ENCODE data around the gene SYTL5. TPM values are rescaled to one million over a fixed set of nuclear protein-coding genes. Genes with fewer than 3 reads are reported as not detected.

Gene SYTL5
- polyA plus RNA-seq, 6 donors from 2014 or later, result not detected

DNA sequence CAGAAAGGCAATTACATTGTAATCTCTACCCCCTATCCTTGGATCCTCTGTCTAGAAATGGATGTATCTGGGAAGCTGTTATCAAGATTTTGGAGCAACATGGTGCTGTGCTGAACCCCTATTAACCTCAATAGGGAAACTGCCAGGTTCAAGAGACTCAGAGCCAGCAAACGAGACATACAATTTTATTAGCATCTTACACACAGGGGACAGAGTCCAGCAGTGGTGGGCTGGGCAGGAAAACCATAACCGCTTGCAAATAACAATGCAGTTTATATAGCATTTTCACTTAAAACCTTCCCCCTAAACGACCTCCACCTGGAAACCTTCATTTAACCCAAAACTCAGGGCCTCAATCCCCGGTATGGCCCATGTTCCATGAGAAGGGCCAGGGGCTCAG lies 79.5 kb downstream of the SYTL5 start:
- no peaks in the 10 kb centered on the region for H3K4me1 Mint-ChIP-seq
- H3K36me3 Mint-ChIP-seq, result no peaks in the 10 kb centered on the region
- H3K9me3 Mint-ChIP-seq, result peaks cover 0 to 9% (median 0%) of the 10 kb centered on the region in 7 donors
- DNase-seq (no peak), ATAC-seq (ENCODE audit: low read depth in 2 of 2) (no peak)
- H3K27me3 Mint-ChIP-seq, result peaks cover 4 to 32% (median 7%) of the 10 kb centered on the region in 3 donors
- no peak overlapping the region for H3K4me3 Mint-ChIP-seq
- no peak overlapping the region for H3K27ac Mint-ChIP-seq

DNA sequence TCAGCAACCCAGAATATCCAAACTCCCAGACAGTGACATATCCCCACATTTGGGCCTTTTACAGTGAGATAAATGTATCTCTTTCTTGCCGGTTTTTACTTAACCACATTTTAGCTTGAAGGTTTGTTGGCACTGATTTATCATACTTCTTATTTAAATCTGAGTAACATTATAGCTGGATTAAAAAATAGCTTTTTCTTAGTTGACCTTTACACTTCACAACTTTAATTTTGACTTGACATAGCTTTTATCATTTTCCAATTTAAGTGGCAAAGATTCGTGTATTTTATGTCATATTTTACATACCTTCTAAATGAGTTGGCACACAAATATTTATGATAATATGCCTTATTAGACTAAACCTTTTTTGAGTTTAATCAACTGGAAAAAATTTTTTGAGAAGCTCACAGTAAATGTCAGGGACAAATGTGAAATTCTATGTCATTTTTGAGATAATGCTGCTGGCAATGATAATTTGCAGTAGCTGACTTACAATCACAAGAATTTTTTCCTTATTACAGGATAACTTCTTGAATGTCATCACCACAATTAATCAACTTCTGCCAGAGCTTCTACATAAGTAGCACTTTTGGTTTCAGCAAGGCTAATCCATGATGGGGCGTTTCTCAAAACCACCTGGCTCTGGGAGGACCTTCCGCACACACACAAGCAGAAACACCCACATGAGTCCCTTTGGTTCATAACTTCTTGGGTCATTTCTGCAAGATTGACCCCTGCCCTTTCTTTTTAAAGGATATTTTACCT lies 80.3 kb downstream of the SYTL5 start:
- H3K27me3 Mint-ChIP-seq, result peaks cover 4 to 32% (median 7%) of the 10 kb centered on the region in 3 donors
- ATAC-seq (ENCODE audit: low read depth in 2 of 2), result no peak
- peaks cover 0 to 9% (median 0%) of the 10 kb centered on the region in 7 donors for H3K9me3 Mint-ChIP-seq
- no peaks in the 10 kb centered on the region for H3K36me3 Mint-ChIP-seq
- H3K4me1 Mint-ChIP-seq, result no peaks in the 10 kb centered on the region
- no peak overlapping the region for H3K4me3 Mint-ChIP-seq
- no peak for DNase-seq
- H3K27ac Mint-ChIP-seq, result no peak overlapping the region

DNA sequence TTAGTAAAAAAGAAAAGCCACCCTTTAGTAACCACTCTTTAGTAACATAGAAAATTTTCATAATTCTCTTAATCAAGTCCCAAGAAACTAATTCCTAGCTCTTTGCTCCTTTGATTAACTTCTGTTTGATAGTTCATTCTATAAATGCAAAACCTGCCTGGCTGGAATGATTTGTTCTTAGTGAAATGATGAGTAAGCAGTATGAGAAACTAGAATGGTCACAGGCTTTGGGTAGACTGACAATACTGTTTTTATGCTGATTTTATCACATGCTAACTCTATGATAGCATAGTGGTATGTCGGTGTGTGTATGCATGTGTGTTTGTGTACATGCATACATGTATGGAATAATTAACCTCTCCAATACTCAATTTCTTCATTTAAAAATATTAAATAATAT lies 81.2 kb downstream of the SYTL5 start:
- DNase-seq (no peak), ATAC-seq (ENCODE audit: low read depth in 2 of 2) (no peak)
- Mint-ChIP-seq H3K9me3 (peaks cover 0 to 9% (median 0%) of the 10 kb centered on the region in 7 donors), H3K4me1 (no peaks in the 10 kb centered on the region), H3K4me3 (no peak overlapping the region), H3K27ac (no peak overlapping the region), H3K27me3 (peaks cover 0 to 29% (median under 1%) of the 10 kb centered on the region in 3 donors), H3K36me3 (no peaks in the 10 kb centered on the region)

DNA sequence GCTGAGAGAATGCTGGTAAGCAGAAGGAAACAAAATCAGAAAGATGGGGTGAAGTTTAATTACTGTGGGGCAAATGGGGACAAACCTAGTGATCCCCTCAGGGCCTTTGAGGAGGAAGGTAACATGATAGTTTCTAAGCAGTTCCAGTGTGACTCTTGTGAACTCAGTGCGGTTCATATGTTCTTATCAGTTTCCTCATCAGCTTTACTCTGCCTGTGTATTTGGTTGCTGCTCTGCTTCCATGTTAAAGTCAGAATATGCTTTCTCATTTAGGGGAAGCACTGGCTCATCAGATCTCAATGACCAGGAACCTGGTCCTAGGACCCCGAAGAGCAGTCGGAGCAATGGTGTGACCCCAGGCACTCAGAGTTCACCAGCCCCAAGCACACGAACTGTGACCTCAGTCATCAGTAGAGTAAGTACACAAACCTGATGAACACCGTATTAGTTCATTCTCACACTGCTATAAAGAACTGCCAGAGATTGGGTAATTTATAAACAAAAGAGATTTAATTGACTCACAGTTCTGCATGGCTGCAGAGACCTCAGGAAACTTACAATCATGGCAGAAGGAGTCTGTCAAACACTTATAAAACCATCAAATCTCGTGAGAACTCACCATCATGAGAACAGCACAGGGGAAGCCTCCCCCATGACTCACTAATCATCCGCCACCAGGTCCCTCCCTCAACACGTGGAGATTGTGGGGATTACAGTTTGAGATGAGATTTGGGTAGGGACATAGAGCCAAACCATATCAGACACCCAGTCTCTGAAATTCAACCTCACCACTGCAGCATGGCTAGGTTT lies 83.0 kb downstream of the SYTL5 start:
- Mint-ChIP-seq H3K36me3 (no peaks in the 10 kb centered on the region), H3K9me3 (peaks cover 0 to 9% (median 0%) of the 10 kb centered on the region in 7 donors)

DNA sequence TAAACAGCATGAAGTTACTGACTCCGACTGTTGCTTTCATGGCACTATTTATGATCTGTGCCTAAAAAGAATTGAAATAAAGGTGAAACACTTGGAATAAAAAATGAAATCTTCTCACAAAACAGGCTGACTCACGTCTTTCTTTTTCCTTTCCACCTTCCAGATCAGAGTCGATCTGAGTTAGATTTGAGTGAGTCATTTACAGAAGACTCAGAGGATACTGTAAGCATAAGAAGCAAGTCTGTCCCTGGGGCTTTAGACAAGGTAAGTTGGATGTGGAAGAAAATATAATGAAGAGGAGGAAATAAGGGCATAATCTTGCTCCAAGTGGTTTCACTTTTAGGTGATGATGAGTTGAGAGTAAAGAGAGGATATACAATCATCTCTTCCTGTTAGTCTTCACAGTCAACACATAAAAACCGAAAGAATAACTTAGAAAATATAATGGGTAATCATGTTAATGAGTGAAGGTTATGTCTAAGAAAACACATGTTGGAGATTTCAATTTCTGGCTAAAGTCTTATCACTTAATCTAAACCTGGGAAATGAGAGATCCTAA lies 89.7 kb downstream of the SYTL5 start:
- Mint-ChIP-seq H3K4me3 (no peak overlapping the region), H3K27ac (no peak overlapping the region), H3K4me1 (no peaks in the 10 kb centered on the region), H3K9me3 (peaks cover 0 to 24% (median 14%) of the 10 kb centered on the region in 7 donors), H3K36me3 (no peaks in the 10 kb centered on the region), H3K27me3 (peaks cover 0 to 9% (median 0%) of the 10 kb centered on the region in 3 donors)
- DNase-seq, result no peak
- ATAC-seq (ENCODE audit: low read depth in 2 of 2), result no peak

More for the DNA sequence above, 83.0 kb downstream of the SYTL5 start:
- ATAC-seq (ENCODE audit: low read depth in 2 of 2) (no peak), DNase-seq (no peak)
- Mint-ChIP-seq H3K27me3 (peaks cover 0 to 25% (median 0%) of the 10 kb centered on the region in 3 donors), H3K4me1 (no peaks in the 10 kb centered on the region), H3K4me3 (no peak overlapping the region), H3K27ac (no peak overlapping the region)

DNA sequence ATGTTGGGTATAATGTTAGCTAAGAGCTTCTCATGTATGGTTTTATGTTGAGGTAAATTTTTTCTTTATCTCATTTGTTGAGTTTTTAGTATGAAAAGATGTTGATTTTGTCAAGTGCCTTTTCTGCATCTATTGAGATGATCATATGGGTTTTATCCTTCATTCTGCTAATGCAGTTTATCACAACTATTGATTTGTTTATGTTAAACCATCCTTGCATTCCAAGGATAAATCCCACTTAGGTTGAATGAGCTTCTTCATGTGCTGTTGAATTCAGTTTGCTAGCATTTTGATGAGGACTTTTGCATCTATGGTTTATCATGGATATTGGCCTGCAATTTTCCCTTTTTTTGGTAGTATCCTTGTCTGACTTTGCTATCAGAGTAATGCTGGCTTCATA lies 93.3 kb downstream of the SYTL5 start:
- ATAC-seq (ENCODE audit: low read depth in 2 of 2) (no peak), DNase-seq (no peak)
- Mint-ChIP-seq H3K4me1 (peaks cover 0 to 4% (median 0%) of the 10 kb centered on the region in 3 donors), H3K4me3 (no peak overlapping the region), H3K36me3 (no peaks in the 10 kb centered on the region), H3K27ac (no peak overlapping the region), H3K27me3 (peaks cover 0 to 8% (median 0%) of the 10 kb centered on the region in 3 donors), H3K9me3 (peaks cover 0 to 24% (median 14%) of the 10 kb centered on the region in 7 donors)

DNA sequence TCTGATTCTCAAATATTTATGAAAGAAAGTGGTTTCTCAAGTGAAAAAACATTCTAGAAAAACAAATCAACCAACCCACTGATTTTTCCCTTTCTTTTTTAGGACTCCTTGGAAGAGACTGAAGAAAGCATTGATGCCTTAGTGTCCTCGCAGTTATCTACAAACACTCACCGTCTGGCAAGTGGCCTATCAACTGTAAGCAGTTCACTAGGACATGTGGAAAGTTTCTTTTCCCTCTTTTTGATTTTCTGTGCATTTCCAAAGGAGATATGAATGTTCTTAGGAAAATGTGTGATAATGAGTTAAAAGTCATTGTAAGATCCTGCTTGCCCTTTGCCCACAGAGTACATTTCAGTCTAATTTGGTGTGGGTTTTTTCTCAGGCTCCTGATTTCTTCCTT lies 95.9 kb downstream of the SYTL5 start:
- DNase-seq, result no peak
- H3K27ac Mint-ChIP-seq, result no peak overlapping the region
- peaks cover 0 to 4% (median 0%) of the 10 kb centered on the region in 3 donors for H3K4me1 Mint-ChIP-seq
- no peak for ATAC-seq (ENCODE audit: low read depth in 2 of 2)
- H3K4me3 Mint-ChIP-seq, result no peak overlapping the region
- peaks cover 0 to 24% (median 14%) of the 10 kb centered on the region in 7 donors for H3K9me3 Mint-ChIP-seq
- H3K27me3 Mint-ChIP-seq, result peaks cover 0 to 8% (median 0%) of the 10 kb centered on the region in 3 donors
- no peaks in the 10 kb centered on the region for H3K36me3 Mint-ChIP-seq

DNA sequence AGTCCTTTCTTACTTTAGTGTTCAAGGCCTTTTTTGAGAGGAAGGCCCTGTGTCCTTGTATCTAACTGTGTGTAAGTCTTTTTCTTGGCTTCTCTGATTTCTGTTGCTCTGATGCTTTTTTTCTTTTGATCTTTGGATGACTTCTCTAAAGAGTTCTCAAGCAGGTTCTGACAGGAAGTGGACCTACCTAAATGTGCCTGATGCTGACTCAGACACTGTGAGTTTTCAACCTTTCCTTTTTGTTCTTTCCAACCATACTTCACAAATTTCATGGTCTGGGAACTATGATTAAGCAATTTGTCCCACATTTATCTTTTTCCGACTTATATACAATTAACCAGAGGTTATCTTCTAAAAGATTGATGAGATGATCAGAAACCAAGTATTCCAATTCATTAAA lies 96.5 kb downstream of the SYTL5 start:
- Mint-ChIP-seq H3K36me3 (no peaks in the 10 kb centered on the region), H3K27me3 (peaks cover 0 to 8% (median 0%) of the 10 kb centered on the region in 3 donors), H3K9me3 (peaks cover 0 to 27% (median 14%) of the 10 kb centered on the region in 7 donors), H3K27ac (peak overlapping the region in 1 of 6 donors; percentile 14), H3K4me1 (peaks cover 0 to 4% (median 0%) of the 10 kb centered on the region in 3 donors), H3K4me3 (no peak overlapping the region)
- ATAC-seq (ENCODE audit: low read depth in 2 of 2) (no peak), DNase-seq (no peak)

DNA sequence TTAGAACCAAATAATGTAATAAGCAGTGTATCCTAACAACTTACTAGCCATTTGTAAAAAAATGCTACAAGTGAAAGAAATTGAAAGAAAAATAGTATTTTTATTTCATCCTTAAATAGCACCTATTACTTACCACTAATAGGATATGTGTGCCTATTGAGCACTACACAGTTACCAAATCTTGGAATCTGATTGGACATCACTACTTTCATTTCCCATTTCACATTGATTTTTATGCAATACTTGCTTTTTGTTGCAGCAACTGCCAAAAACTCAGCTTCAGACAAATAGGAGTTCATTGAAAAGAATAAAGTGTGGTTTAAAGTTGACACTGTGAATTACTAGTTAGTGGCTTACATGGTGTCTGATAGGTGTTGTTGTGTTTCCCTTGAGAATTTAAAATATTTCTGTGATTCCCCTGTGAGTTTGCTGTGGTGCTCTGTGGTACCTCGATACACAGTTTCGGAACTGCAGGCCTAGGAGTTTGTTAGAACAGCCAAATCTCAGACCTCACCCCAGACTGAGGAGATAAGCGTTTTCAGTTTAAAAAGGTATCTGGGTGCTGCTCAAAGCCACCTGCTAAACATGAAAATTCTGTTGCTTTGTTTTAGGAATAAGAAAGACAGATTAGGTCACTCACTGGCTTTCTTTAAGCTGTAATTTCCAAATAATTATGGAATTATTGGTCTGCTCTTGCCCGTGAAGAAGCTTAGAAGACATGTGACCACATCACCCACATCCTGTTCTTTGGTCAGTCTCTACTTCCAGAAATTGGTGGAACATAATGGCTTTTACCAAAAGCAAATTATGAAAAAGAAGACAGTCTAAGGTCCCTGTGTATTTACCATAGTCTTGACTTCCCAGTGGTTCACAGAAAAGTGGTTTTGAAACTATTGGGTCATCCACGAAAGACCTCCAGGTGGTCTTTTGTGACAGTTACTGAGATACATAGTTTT lies 97.8 kb downstream of the SYTL5 start:
- H3K36me3 Mint-ChIP-seq, result no peaks in the 10 kb centered on the region
- H3K27me3 Mint-ChIP-seq, result peaks cover 0 to 8% (median 0%) of the 10 kb centered on the region in 3 donors
- no peak overlapping the region for H3K4me3 Mint-ChIP-seq
- H3K27ac Mint-ChIP-seq, result no peak overlapping the region
- no peak for ATAC-seq (ENCODE audit: low read depth in 2 of 2)
- no peak for DNase-seq
- peaks cover 0 to 27% (median 9%) of the 10 kb centered on the region in 7 donors for H3K9me3 Mint-ChIP-seq
- peaks cover 0 to 4% (median 0%) of the 10 kb centered on the region in 3 donors for H3K4me1 Mint-ChIP-seq

DNA sequence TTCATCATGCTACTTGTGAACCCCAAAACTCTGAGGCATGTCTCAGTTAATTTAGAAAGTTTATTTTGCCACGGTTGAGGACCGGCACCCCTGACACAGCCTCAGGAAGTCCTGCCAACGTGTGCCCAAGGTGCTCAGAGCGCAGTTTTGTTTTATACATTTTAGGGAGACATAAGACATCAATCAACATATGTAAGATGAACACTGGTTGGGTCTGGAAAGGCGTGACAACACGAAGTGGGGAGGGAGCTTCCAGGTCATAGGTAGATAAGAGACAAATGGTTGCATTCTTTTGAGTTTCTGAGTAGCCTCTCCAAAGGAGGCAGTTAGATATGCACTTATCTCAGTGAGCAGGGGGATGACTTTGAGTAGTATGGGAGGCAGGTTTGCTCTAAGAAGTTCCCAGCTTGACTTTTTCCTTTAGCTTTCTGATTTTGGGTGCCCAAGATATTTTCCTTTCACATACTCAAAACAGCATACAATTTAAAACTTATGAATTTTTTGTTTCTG lies 98.9 kb downstream of the SYTL5 start:
- peaks cover 0 to 16% (median 0%) of the 10 kb centered on the region in 7 donors for H3K9me3 Mint-ChIP-seq
- no peak overlapping the region for H3K27ac Mint-ChIP-seq
- no peak for DNase-seq
- no peak overlapping the region for H3K4me3 Mint-ChIP-seq
- peaks cover 0 to 4% (median 0%) of the 10 kb centered on the region in 3 donors for H3K4me1 Mint-ChIP-seq
- no peak for ATAC-seq (ENCODE audit: low read depth in 2 of 2)
- no peaks in the 10 kb centered on the region for H3K36me3 Mint-ChIP-seq
- peaks cover 0 to 8% (median 0%) of the 10 kb centered on the region in 3 donors for H3K27me3 Mint-ChIP-seq

DNA sequence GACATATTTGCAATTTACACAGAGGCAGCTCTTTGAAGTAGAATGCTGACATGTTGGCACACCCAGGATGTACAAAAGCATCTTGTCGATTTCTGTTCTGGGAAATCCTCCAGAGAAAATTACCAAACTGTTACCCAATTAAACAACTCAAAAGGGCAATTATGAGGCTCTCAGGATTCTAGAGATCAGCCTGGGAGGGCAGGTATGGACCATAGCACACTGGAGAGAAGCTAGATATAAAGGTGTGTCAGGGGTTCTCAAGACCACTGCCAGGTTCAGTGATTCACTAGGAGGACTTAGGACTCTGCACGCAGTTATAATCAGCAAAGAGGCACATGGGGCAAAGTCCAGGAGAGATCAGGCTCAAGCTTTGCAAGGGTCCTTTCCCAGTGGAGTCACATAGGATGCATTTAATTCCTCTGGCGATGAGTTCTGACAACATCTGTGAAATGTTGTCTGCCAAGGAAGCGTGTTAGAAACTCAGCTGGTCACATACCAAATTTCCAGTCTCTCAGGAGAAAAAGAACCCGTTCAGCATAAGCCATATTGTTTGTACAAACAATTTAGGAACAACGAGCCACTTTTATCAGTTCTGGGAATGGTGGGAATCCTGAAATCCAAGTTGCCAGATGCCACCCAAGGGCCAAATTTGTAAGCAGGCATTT lies 100.8 kb downstream of the SYTL5 start:
- Mint-ChIP-seq H3K36me3 (no peaks in the 10 kb centered on the region), H3K9me3 (peaks cover 0 to 10% (median 0%) of the 10 kb centered on the region in 7 donors), H3K27ac (no peak overlapping the region), H3K4me3 (no peak overlapping the region), H3K27me3 (peaks cover 0 to 8% (median 0%) of the 10 kb centered on the region in 3 donors), H3K4me1 (peaks cover 0 to 4% (median 0%) of the 10 kb centered on the region in 3 donors)
- ATAC-seq (ENCODE audit: low read depth in 2 of 2) (no peak), DNase-seq (no peak)

DNA sequence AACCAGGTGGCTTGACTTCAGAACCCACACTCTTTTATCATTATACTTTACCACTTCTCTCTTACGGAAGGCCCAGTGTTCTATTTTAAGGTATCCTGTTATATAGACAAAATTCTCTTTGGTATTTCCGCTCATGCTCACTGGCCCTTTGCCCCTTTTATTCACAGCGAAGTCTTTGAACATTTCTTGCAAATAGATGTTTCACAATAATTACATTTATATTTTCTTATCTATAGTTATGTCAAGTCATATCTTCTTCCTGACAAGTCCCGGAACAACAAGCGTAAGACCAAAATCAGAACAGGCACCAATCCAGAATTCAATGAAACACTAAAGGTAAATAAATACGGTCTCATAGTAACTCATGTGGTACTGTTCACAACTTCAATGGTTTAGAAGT lies 102.0 kb downstream of the SYTL5 start:
- H3K27me3 Mint-ChIP-seq, result no peaks in the 10 kb centered on the region

More for the DNA sequence above, 102.0 kb downstream of the SYTL5 start:
- Mint-ChIP-seq H3K36me3 (no peaks in the 10 kb centered on the region), H3K9me3 (peaks cover 0 to 10% (median 0%) of the 10 kb centered on the region in 7 donors), H3K27ac (no peak overlapping the region), H3K4me1 (peaks cover 0 to 4% (median 0%) of the 10 kb centered on the region in 3 donors), H3K4me3 (no peak overlapping the region)
- ATAC-seq (ENCODE audit: low read depth in 2 of 2) (no peak), DNase-seq (no peak)

Data from naive B cell (primary cell).